IPS-20b (cell line): Measurements from ENCODE around the gene PEG3.
"Not testable (repeated sequence)": the region's sequence is repeated elsewhere in the genome, so short reads cannot be mapped to it uniquely, and the experiment has no call there.

Experiments
- H3K27ac ChIP-seq: one replicate; pipeline ENCODE4 v1.5.1; 2013; ENCODE audit warnings: low read length
- H3K27me3 ChIP-seq: 2 replicates; pipeline ENCODE4 v1.6.1; 2013; ENCODE audit warnings: mild to moderate bottlenecking, low read length, inconsistent platforms; ENCODE audit not compliant: insufficient read depth
- H3K36me3 ChIP-seq: 2 replicates; pipeline ENCODE4 v1.6.1; 2013; ENCODE audit warnings: low read depth, mild to moderate bottlenecking, inconsistent platforms, low read length, moderate library complexity; ENCODE audit not compliant: insufficient read depth
- H3K4me1 ChIP-seq: 2 replicates; pipeline ENCODE4 v1.6.1; 2013; ENCODE audit warnings: mild to moderate bottlenecking, control low read depth, inconsistent platforms, low read length, moderate library complexity; ENCODE audit not compliant: insufficient read depth
- H3K4me3 ChIP-seq: 2 replicates; pipeline ENCODE4 v1.5.1; 2013; ENCODE audit warnings: mild to moderate bottlenecking, low read length, inconsistent platforms
- H3K9ac ChIP-seq: 2 replicates; pipeline ENCODE4 v1.6.1; 2013; ENCODE audit warnings: low read depth, mild to moderate bottlenecking, inconsistent platforms, low read length, moderate library complexity
- H3K9me3 ChIP-seq: 2 replicates; pipeline ENCODE4 v1.6.1; 2013; ENCODE audit warnings: mild to moderate bottlenecking, low read depth, low read length, inconsistent platforms; ENCODE audit not compliant: insufficient read depth

The PEG3 gene

DNA sequence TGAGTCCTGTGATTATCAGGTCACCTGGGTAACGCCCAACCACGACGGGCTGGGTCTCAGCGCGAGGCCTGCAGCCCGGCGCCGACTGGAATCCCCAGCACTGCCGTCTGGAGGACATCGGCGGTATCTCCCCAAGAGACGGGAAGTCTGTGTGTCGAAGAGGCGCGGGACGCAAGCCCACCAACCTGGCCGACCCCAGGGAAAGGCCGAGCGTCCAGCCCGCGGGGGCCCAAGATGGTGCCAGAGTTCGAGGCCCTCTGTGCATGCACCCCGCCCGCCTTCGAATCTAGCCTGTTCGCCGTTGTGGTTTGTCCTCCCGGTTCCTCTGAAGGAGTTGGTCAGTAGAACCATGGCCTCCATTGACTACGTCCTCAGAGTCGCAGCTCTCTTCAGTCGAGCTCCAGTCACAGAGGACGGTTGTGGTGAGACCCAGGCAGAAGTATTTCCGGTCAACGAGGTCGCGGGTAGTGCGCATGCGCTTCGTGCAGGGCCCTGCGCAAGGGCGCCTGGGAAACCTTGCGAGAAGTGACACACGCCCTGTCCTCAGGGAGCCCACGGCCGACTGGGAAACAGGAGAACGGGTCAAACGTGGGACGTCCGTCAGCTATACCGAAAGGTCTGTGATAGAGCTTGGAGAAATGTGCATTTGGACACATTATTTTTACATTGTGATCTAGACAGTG, 24.1 kb upstream of the PEG3 start:
- no peak overlapping the region for H3K4me3 ChIP-seq
- H3K9me3 ChIP-seq: peaks cover 94% of the 10 kb centered on the region

DNA sequence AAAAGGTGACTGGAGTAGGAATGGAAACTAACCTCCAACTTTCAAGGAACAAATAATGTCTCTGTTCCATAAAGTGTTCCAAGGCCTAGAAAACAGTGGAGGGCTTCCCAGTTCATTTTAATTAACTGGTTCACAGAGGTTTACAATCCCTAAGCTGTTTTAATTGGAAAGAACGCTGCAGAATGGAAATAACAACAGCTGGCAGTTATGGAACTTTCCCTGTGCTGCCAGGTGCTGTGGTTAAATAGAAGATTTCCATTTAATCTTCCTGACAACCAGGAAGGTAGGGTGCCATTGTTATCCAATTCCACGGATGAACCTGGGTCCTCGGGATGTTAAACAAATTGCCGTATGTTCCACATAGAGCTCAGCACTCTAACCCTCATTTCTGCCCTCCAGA, 22.2 kb upstream of the PEG3 start:
- Histone ChIP-seq H3K9me3 (peaks cover 90% of the 10 kb centered on the region), H3K27ac (no peak overlapping the region), H3K36me3 (no peaks in the 10 kb centered on the region)

More for the DNA sequence above, 24.1 kb upstream of the PEG3 start:
- Histone ChIP-seq H3K4me1 (no peaks in the 10 kb centered on the region), H3K9ac (no peak overlapping the region), H3K27ac (no peak overlapping the region), H3K36me3 (no peaks in the 10 kb centered on the region), H3K27me3 (no peaks in the 10 kb centered on the region)

DNA sequence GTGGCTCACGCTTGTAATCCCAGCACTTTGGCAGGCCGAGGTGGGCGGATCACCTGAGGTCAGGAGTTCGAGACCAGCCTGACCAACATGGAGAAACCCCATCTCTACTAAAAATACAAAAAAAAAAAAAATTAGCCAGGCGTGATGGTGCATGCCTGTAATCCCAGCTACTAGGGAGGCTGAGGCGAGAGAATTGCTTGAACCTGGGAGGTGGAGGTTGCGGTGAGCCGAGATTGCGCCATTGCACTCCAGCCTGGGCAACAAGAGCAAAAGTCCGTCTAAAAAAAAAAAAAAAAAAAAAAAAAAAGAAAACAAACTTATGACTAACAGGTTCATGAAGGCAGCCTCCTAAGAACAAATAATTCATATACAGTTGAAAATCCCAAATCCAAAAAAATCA, 19.9 kb upstream of the PEG3 start:
- not testable (repeated sequence) for H3K36me3 ChIP-seq, H3K4me1 ChIP-seq, H3K4me3 ChIP-seq, H3K27ac ChIP-seq, H3K27me3 ChIP-seq, H3K9ac ChIP-seq
- peaks cover 91% of the 10 kb centered on the region for H3K9me3 ChIP-seq

More for the DNA sequence above, 22.2 kb upstream of the PEG3 start:
- H3K9ac ChIP-seq: no peak overlapping the region
- no peaks in the 10 kb centered on the region for H3K27me3 ChIP-seq
- no peaks in the 10 kb centered on the region for H3K4me1 ChIP-seq
- no peak overlapping the region for H3K4me3 ChIP-seq

DNA sequence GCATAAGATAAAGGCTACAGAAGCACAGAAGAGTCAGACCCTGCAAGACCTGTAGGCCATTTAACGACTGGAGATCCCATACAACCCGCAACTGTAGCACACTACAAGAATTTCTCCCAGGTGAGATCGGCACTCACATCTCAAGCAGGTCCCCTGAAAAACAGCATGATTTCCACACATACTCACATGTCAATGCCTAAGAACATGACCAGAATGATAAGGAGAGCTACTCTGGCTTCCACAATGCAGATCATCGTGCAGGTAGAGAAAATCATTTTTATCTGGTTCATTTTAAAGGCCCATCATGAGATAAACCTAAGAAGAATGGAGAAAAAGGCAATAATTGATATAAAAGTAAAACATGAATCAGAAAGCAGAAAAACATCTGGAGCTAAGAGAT, 17.5 kb upstream of the PEG3 start:
- Histone ChIP-seq H3K27ac (no peak overlapping the region), H3K4me3 (no peak overlapping the region)

DNA sequence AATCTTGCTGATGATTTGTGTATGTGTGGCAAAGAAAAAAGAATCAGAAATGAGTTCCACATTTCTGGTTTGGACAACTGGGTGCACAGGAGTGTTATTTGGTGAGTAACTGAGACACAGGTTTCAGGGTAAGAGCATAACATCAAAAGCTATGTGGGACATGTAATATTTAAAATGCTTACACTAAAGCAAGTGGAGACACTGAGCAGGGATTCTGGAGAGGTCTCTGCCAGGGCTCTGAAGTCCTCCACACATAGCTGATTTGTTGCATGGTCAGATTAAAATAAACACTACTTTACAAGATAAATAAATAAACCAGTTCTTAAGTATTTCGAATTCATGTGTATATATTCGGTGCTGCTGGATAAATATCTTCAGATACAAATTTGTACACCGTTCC, 16.3 kb upstream of the PEG3 start:
- H3K36me3 ChIP-seq: no peaks in the 10 kb centered on the region
- H3K9me3 ChIP-seq: peaks cover 80% of the 10 kb centered on the region
- H3K27me3 ChIP-seq: no peaks in the 10 kb centered on the region
- no peak overlapping the region for H3K9ac ChIP-seq
- no peak overlapping the region for H3K4me3 ChIP-seq
- H3K27ac ChIP-seq: no peak overlapping the region
- no peaks in the 10 kb centered on the region for H3K4me1 ChIP-seq

More for the DNA sequence above, 17.5 kb upstream of the PEG3 start:
- peaks cover 86% of the 10 kb centered on the region for H3K9me3 ChIP-seq
- no peaks in the 10 kb centered on the region for H3K27me3 ChIP-seq
- no peaks in the 10 kb centered on the region for H3K4me1 ChIP-seq
- no peaks in the 10 kb centered on the region for H3K36me3 ChIP-seq
- H3K9ac ChIP-seq: no peak overlapping the region

DNA sequence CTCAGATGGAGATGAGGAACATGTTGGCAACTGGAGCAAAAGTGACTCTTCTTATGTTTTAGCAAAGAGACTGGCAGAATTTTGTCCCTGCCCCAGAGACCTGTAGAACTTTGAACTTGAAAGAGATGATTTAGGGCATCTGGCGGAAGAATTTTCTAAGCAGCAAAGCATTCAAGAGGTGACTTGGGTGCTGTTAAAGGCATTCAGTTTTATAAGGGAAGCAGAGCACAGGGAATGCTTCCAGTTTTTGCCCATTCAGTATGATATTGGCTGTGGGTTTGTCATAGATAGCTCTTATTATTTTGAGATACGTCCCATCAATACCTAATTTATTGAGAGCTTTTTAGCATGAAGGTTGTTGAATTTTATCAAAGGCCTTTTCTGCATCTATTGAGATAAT, 11.8 kb upstream of the PEG3 start:
- not testable (repeated sequence) for H3K36me3 ChIP-seq, H3K4me1 ChIP-seq, H3K27me3 ChIP-seq, H3K9ac ChIP-seq, H3K27ac ChIP-seq, H3K4me3 ChIP-seq
- H3K9me3 ChIP-seq: peaks cover 83% of the 10 kb centered on the region

DNA sequence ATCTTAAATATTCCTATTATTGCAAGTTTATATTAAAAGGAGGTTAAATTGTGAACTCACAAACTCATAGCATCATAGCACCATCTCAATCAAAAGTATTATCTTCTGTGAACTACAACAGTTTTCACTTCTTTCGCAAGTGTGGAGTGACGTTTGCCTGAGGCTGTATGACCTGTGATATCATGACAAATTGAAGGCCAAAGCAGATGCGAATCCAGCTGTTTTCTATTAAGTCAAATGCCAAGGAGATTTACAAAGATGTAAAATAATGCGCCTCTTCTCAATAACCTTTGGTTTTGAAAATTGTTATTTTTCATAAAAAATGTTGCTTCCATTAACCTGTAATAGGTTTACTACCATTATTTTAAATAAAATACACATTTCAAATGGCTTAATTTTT, 7.6 kb upstream of the PEG3 start:
- Histone ChIP-seq H3K9ac (no peak overlapping the region), H3K27ac (no peak overlapping the region), H3K4me3 (no peak overlapping the region), H3K9me3 (peaks cover 87% of the 10 kb centered on the region), H3K36me3 (no peaks in the 10 kb centered on the region), H3K4me1 (no peaks in the 10 kb centered on the region), H3K27me3 (no peaks in the 10 kb centered on the region)

DNA sequence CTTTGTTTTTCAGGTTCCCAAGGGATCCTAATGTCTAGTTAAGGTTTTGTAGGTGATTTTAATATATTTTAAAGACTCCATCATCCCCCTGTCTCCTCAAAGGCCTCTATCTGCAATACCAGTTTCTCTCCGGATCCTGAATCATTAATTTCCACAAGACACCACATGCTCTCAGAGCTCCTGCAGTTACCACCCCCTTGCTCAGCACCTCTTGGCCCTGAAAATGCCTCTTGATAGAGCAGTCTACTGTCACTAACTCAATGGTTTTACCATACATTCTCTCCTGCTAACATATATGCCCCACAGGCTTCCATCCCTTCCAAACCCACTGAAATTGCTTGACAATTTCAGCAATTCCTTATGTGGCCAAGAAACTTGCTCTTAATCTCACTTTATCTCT, 1.9 kb upstream of the PEG3 start:
- peaks cover 95% of the 10 kb centered on the region for H3K9me3 ChIP-seq
- H3K9ac ChIP-seq: no peak overlapping the region
- H3K4me1 ChIP-seq: no peaks in the 10 kb centered on the region
- H3K27ac ChIP-seq: no peak overlapping the region
- no peaks in the 10 kb centered on the region for H3K27me3 ChIP-seq
- H3K36me3 ChIP-seq: no peaks in the 10 kb centered on the region
- no peak overlapping the region; the same call in 1 of the 2 replicates for H3K4me3 ChIP-seq

DNA sequence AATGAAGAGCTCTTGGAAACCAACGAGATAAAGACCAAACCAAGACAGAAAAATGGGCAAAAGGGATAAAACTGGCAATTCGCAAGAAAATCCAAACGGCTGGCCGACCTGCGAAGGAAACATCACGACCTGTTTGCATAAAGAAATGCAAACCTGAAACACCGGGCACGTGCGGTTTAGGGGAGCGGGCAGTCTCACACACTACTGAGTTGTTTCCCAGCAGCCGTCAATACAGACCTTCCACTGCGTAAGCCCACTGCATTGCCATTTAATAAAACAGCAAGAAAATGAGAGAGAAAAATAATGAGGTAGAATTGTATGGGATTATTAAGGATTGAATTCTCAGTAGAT, 642 bp upstream of the PEG3 start:
- H3K4me1 ChIP-seq: no peaks in the 10 kb centered on the region
- H3K9ac ChIP-seq: no peak overlapping the region
- no peak overlapping the region for H3K4me3 ChIP-seq
- H3K36me3 ChIP-seq: no peaks in the 10 kb centered on the region
- H3K27ac ChIP-seq: no peak overlapping the region
- peaks cover 95% of the 10 kb centered on the region for H3K9me3 ChIP-seq
- H3K27me3 ChIP-seq: no peaks in the 10 kb centered on the region

DNA sequence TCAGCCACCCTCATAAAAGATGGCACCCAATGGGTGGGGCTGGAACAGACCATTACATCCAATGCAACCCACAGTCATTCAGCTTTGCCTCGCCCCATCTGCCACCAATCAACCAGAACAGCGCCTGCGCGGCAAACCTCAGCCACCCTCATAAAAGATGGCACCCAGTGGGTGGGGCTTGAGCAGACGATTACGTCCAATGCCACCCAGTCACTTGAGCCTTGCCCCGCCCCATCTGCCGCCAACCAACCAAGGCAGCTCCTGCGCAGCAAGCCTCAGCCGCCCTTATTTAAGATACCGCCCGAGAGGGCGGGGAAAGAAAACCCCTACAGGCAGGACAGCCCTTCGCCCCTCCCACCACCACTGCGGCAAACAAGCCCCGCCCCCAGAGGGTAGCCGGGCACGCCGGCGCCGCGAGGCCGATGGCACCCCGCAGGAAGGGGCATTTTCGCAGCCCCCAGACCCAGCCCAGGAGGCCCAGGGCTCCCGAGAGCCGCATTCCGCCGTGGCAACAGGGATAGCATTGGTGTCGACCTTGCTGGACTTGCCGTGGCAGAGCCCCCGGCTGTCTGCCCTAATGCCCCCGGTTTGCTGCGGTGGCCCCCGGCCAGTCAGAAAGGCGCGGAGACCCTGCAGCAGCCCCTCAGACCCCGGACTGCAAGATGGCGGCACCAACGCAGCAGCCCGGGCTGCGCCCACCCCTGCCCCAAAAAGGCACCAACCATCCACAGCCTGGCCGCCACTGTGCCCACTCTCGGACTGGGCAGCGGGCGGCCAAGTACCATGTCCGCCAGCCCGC, 675 bp downstream of the PEG3 start:
- H3K4me3 ChIP-seq: no peak overlapping the region
- no peak overlapping the region for H3K9ac ChIP-seq
- H3K27me3 ChIP-seq: no peaks in the 10 kb centered on the region
- no peaks in the 10 kb centered on the region for H3K4me1 ChIP-seq
- peaks cover 96% of the 10 kb centered on the region for H3K9me3 ChIP-seq
- H3K27ac ChIP-seq: no peak overlapping the region
- H3K36me3 ChIP-seq: no peaks in the 10 kb centered on the region

DNA sequence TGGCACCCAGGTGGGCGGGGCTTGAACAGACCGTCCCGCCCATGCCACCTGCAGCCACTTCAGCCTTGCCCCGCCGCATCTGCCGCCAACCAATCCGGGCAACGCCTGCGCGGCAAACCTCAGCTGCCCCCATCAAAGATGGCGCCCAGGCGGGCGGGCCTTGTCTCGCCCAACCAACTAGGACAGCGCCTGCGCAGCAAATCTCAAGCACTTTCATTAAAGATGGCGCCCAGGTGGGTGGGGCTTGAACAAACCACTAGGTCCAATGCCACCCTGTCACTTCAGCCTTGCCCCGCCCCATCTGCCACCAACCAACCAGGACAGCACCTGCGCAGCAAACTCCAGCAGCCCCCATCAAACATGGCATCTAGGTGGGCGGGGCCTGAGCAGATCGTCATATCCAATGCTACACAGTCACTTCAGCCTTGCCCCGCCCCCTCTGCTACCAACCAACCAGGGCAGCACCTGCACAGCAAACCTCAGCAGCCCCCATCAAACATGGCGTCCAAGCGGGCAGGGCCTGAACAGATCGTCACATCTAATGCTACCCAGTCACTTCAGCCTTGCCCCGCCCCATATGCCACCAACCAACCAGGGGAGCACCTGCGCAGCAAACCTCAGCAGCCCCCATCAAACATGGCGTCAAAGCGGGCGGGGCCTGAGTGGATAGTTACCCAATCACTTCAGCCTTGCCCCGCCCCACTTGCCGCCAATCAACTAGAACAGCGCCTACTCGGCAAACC, 1.4 kb downstream of the PEG3 start:
- H3K36me3 ChIP-seq: no peaks in the 10 kb centered on the region
- no peak overlapping the region for H3K9ac ChIP-seq
- no peaks in the 10 kb centered on the region for H3K4me1 ChIP-seq
- peaks cover 96% of the 10 kb centered on the region for H3K9me3 ChIP-seq
- H3K27ac ChIP-seq: no peak overlapping the region
- no peaks in the 10 kb centered on the region for H3K27me3 ChIP-seq
- H3K4me3 ChIP-seq: no peak overlapping the region
